A549 (cell line): Measurements from ENCODE around the gene SRMS. TPM values are rescaled to one million over a fixed set of nuclear protein-coding genes. Genes with fewer than 3 reads are reported as not detected.

ENCODE experiments used
- ATAC-seq, 2 experiments: fragments of 200-7000 bp in 1 of 2; fragments of >200 bp in 1 of 2; cut with Nextera tagmentation in 1 of 2; cut with Tn5 transposase in 1 of 2; 3 replicates each; pipeline versions ENCODE4 v1.8.0 to v1.9.1; 2018 to 2020; ENCODE audit warnings: mild to moderate bottlenecking in 1 of 2, moderate library complexity in 1 of 2
- CTCF ChIA-PET: fragments of 300-600 bp; sonication (Branson Sonifier 250); formaldehyde crosslinking; extraction: SDS; loops from one replicate; lab custom pipeline; 2021; ENCODE audit warnings: antibody characterized with exemption, inconsistent platforms; lab: Yijun Ruan, JAX
- POLR2A ChIA-PET: fragments of 350-600 bp; formaldehyde crosslinking; extraction: SDS; loops from one replicate; lab custom pipeline; 2021; ENCODE audit warnings: antibody characterized with exemption, inconsistent platforms; lab: Yijun Ruan, JAX
- DNase-seq, 2 experiments: peaks; one replicate each; pipeline versions ENCODE4 v3.0.0 to v3.0.0-alpha.2; 2011 to 2016; ENCODE audit warnings: low read depth in 1 of 2, low spot score in 1 of 2
- FAIRE-seq: peaks from 2 replicates; lab custom pipeline; 2011; peaks lifted over from hg19 to GRCh38; lab: Jason Lieb, UNC
- H3K27ac ChIP-seq, 2 experiments: fragments of >200 bp; sonication (Bioruptor Twin); formaldehyde crosslinking; 3 replicates each; pipeline ENCODE4 v1.5.1; 2016 to 2017
- H3K4me1 ChIP-seq: fragments of >200 bp; sonication (Bioruptor Twin); formaldehyde crosslinking; 3 replicates; pipeline ENCODE4 v1.6.1; 2016
- H3K4me2 ChIP-seq: fragments of >200 bp; sonication (Bioruptor Twin); formaldehyde crosslinking; 3 replicates; pipeline ENCODE4 v1.6.1; 2016
- H3K4me3 ChIP-seq: fragments of >200 bp; sonication (Bioruptor Twin); formaldehyde crosslinking; 3 replicates; pipeline ENCODE4 v1.5.1; 2016
- H3K9me3 ChIP-seq: fragments of >200 bp; sonication (Bioruptor Twin); formaldehyde crosslinking; 3 replicates; pipeline ENCODE4 v1.6.1; 2016
- BCL3 ChIP-seq: fragments of >200 bp; sonication (Bioruptor Twin); formaldehyde crosslinking; IDR thresholded peaks from 3 replicates; pipeline ENCODE4 v1.6.1; 2016
- CTCF ChIP-seq: fragments of >200 bp; sonication (Bioruptor Twin); formaldehyde crosslinking; IDR thresholded peaks from 3 replicates; pipeline ENCODE4 v1.5.1; 2016
- EHF ChIP-seq: fragments of 250-450 bp; sonication (Bioruptor Pico); IDR thresholded peaks from 2 replicates; pipeline ENCODE4 v1.5.0; 2020; ENCODE audit warnings: mild to moderate bottlenecking
- EHMT2 ChIP-seq: fragments of 200-600 bp; sonication (generic); IDR thresholded peaks from 2 replicates; pipeline ENCODE4 v1.6.1; 2016; ENCODE audit warnings: antibody characterized with exemption, low read depth, mild to moderate bottlenecking, moderate library complexity
- EP300 ChIP-seq, 2 experiments: fragments of >200 bp; sonication (Bioruptor Twin); formaldehyde crosslinking; IDR thresholded peaks; 2 replicates in 1 of 2; 3 replicates in 1 of 2; pipeline ENCODE4 v1.6.1; 2016 to 2017
- FOSB ChIP-seq: fragments of 250-450 bp; sonication (Bioruptor Pico); IDR thresholded peaks from 2 replicates; pipeline ENCODE4 v1.5.0; 2020; ENCODE audit warnings: mild to moderate bottlenecking, moderate library complexity
- FOXS1 ChIP-seq: fragments of 250-450 bp; sonication (Bioruptor Pico); IDR thresholded peaks from 2 replicates; pipeline ENCODE4 v1.5.0; 2020; ENCODE audit warnings: mild to moderate bottlenecking, moderate library complexity
- GATA3 ChIP-seq: IDR thresholded peaks from 2 replicates; pipeline ENCODE4 v1.6.1; 2012; ENCODE audit warnings: borderline replicate concordance
- HES2 ChIP-seq: fragments of >200 bp; sonication (Bioruptor Twin); formaldehyde crosslinking; IDR thresholded peaks from 2 replicates; pipeline ENCODE4 v1.6.1; 2016
- HEYL ChIP-seq: fragments of 250-450 bp; sonication (Bioruptor Pico); IDR thresholded peaks from 2 replicates; pipeline ENCODE4 v1.8.0; 2021; ENCODE audit warnings: mild to moderate bottlenecking, moderate library complexity
- HOXA7 ChIP-seq: fragments of 250-450 bp; sonication (Bioruptor Pico); IDR thresholded peaks from 2 replicates; pipeline ENCODE4 v1.5.0; 2020; ENCODE audit warnings: mild to moderate bottlenecking, moderate library complexity
- HOXB5 ChIP-seq: fragments of 250-450 bp; sonication (Bioruptor Pico); IDR thresholded peaks from 2 replicates; pipeline ENCODE4 v1.5.0; 2020; ENCODE audit warnings: mild to moderate bottlenecking, moderate library complexity
- JUNB ChIP-seq: fragments of >200 bp; sonication (Bioruptor Twin); formaldehyde crosslinking; IDR thresholded peaks from 2 replicates; pipeline ENCODE4 v1.6.1; 2016
- KDM1A ChIP-seq: fragments of 200-600 bp; sonication (generic); IDR thresholded peaks from 2 replicates; pipeline ENCODE4 v1.6.1; 2016; ENCODE audit warnings: low read depth, mild to moderate bottlenecking
- MAX ChIP-seq: IDR thresholded peaks from 2 replicates; pipeline ENCODE4 v1.6.1; 2012
- PHF8 ChIP-seq: fragments of 200-600 bp; sonication (generic); IDR thresholded peaks from 2 replicates; pipeline ENCODE4 v1.6.1; 2016; ENCODE audit warnings: low read depth, mild to moderate bottlenecking, antibody characterized with exemption, moderate library complexity, borderline replicate concordance
- RCOR1 ChIP-seq: fragments of 150-350 bp; IDR thresholded peaks from 2 replicates; pipeline ENCODE4 v1.6.1; 2014; ENCODE audit warnings: antibody characterized with exemption, low read length, low read depth
- RNF2 ChIP-seq: fragments of 200-600 bp; sonication (generic); IDR thresholded peaks from 2 replicates; pipeline ENCODE4 v1.6.1; 2016; ENCODE audit warnings: low read depth, mild to moderate bottlenecking, antibody characterized with exemption, moderate library complexity, borderline replicate concordance
- SREBF2 ChIP-seq: fragments of 450-650 bp; IDR thresholded peaks from 2 replicates; pipeline ENCODE4 v1.6.1; 2014; ENCODE audit warnings: mild to moderate bottlenecking, moderate library complexity
- ZNF302 ChIP-seq: fragments of 250-450 bp; sonication (Bioruptor Pico); IDR thresholded peaks from 2 replicates; pipeline ENCODE4 v1.9.0; 2021; ENCODE audit warnings: inconsistent platforms, mild to moderate bottlenecking, moderate library complexity
- WGBS: methylation state at CpG from one replicate; pipeline ENCODE4 v1.1.6; 2017; ENCODE audit errors: missing lambda C conversion rate; 5-methylcytosine and 5-hydroxymethylcytosine counted together
- polyA plus RNA-seq, 4 experiments: library from polyadenylated mRNA; depleted of rRNA in 3 of 4; stranded (reverse); fragments of >200 nt; fragmentation: RNase III in 1 of 4; extraction: RNeasy Plus Mini Kit Qiagen cat#74134 plus additional on column Dnase treatment in 1 of 4; gene quantifications; 2 replicates in 3 of 4; 3 replicates in 1 of 4; pipeline ENCODE4 v1.2.3, GENCODE V29; 2011 to 2017

SRMS gene
- polyA plus RNA-seq, 2 of the 4 experiments (the other 2 are of a cell fraction) = not detected

- H3K4me2 ChIP-seq = no peak overlapping the region
- TF ChIP-seq HEYL (no peak), GATA3 (no peak), EP300 (IDR thresholded peaks at IDR 0.05) (no peak), CTCF (no peak), JUNB (no peak), EHMT2 (no peak)
- no peak overlapping the region for H3K27ac ChIP-seq
- FAIRE-seq (no peak), ATAC-seq (no peak), DNase-seq (no peak)
- no peaks in the 10 kb centered on the region for H3K9me3 ChIP-seq
- ChIA-PET CTCF (interaction anchor here (0.7 to 1.5 kb wide), 3 partner anchors 30 to 404 kb away, joined by 3 to 7 read pairs (median 3); no protein-coding TSS in a partner anchor), POLR2A (interaction anchor here (0.7 kb wide), 1 partner anchor 89 kb away, joined by 3 read pairs; the partner anchor contains the start of gene RTEL1)
- no peak overlapping the region for H3K4me3 ChIP-seq
- peaks cover 7% of the 10 kb centered on the region; the same call in 2 of the 3 replicates for H3K4me1 ChIP-seq
- 84% methylated on average over 24 of the region's 46 CpGs for WGBS
Observed at GRCh38 chr20:63568986-63569949, 21.7 kb upstream of the SRMS start.

- Histone ChIP-seq H3K9me3 (no peaks in the 10 kb centered on the region), H3K4me1 (peaks cover 4% of the 10 kb centered on the region; the same call in 1 of the 3 replicates), H3K4me2 (no peak overlapping the region)
- 94% methylated on average over 17 of the region's 43 CpGs for WGBS
- DNase-seq (no peak), FAIRE-seq (no peak)
- CTCF ChIA-PET = interaction anchor here (0.7 to 1.5 kb wide), 5 partner anchors 13 to 412 kb away, joined by 3 to 7 read pairs (median 3); partner anchors contain the start of gene PRPF6
- TF ChIP-seq SREBF2 (no peak), HOXA7 (CRISPR knock-in tag) (no peak), EHF (no peak), KDM1A (no peak), FOXS1 (CRISPR knock-in tag) (no peak), RCOR1 (no peak), FOSB (CRISPR knock-in tag) (no peak), BCL3 (no peak), HOXB5 (CRISPR knock-in tag) (no peak), MAX (no peak), ZNF302 (no peak), EHMT2 (no peak), PHF8 (no peak), RNF2 (no peak), HES2 (no peak)
- TF ChIP-seq, all 56 proteins: peak for 0
- POLR2A ChIA-PET = interaction anchor here (0.7 kb wide), 1 partner anchor 90 kb away, joined by 3 read pairs; the partner anchor contains the start of gene RTEL1
- Histone ChIP-seq H3K4me3 (no peak overlapping the region), H3K27ac (no peak overlapping the region)
- no peak for ATAC-seq
Observed at GRCh38 chr20:63568170-63568981, 20.8 kb upstream of the SRMS start.
